GM12878 (cell line): ENCODE results near the gene FRZB. TPM values are rescaled to one million over a fixed set of nuclear protein-coding genes. Genes with fewer than 3 reads are reported as not detected.

Experiments
- ATAC-seq: fragments of 200-7000 bp; cut with Tn5 transposase; 3 replicates; pipeline ENCODE4 v1.9.1; 2020; ENCODE audit warnings: mild to moderate bottlenecking, moderate library complexity
- BruUV-seq: library from RNA; stranded (reverse); fragments of 400-500 nt; replicated peaks from 2 replicates; lab custom pipeline; 2021; lab: Mats Ljungman, UMichigan
- CTCF ChIA-PET: fragments of 300-600 bp; sonication (Branson Sonifier 250); formaldehyde crosslinking; extraction: SDS; loops from one replicate; lab custom pipeline; 2021; ENCODE audit warnings: inconsistent platforms; lab: Yijun Ruan, JAX
- POLR2A ChIA-PET: fragments of 350-600 bp; formaldehyde crosslinking; extraction: SDS; loops from one replicate; lab custom pipeline; 2021; ENCODE audit warnings: inconsistent platforms; lab: Charles Lee
- RAD21 ChIA-PET: fragments of 300-600 bp; sonication (Branson Sonifier 250); formaldehyde crosslinking; loops from one replicate; lab custom pipeline; 2023; ENCODE audit warnings: antibody characterized with exemption; ENCODE audit not compliant: unreplicated experiment; lab: Charles Lee
- SMC1A ChIA-PET: fragments of 300-600 bp; sonication (Branson Sonifier 250); formaldehyde crosslinking; loops from one replicate; lab custom pipeline; 2023; ENCODE audit not compliant: unreplicated experiment, uncharacterized antibody; lab: Charles Lee
- DNase-seq: peaks from one replicate; pipeline ENCODE4 v3.0.0-alpha.2; 2011; ENCODE audit warnings: low read depth, low spot score
- FAIRE-seq: peaks from 3 replicates; lab custom pipeline; 2011; peaks lifted over from hg19 to GRCh38; lab: Jason Lieb, UNC
- H2AFZ ChIP-seq: 2 replicates; pipeline ENCODE4 v1.6.0; 2011; ENCODE audit warnings: low read depth, low read length, control low read depth; ENCODE audit not compliant: control insufficient read depth
- H3K27ac ChIP-seq: 2 replicates; pipeline ENCODE4 v1.5.1; 2011; ENCODE audit warnings: control low read depth; ENCODE audit not compliant: control insufficient read depth, insufficient read depth
- H3K27me3 ChIP-seq, 2 experiments: replicated peaks in 1 of 2; 2 replicates each; pipeline versions ENCODE4 v1.6.0 to v1.6.1; 2011; ENCODE audit warnings: low read length in 1 of 2; ENCODE audit not compliant: control insufficient read depth in 2 of 2, insufficient read depth in 2 of 2
- H3K36me3 ChIP-seq, 2 experiments: 2 replicates each; pipeline ENCODE4 v1.5.1; 2011; ENCODE audit warnings: low read length in 1 of 2; ENCODE audit not compliant: control insufficient read depth in 2 of 2, insufficient read depth in 2 of 2
- H3K4me1 ChIP-seq: 2 replicates; pipeline ENCODE4 v1.6.1; 2011; ENCODE audit warnings: mild to moderate bottlenecking, low read length, moderate library complexity, mixed read lengths; ENCODE audit not compliant: control insufficient read depth, insufficient read depth
- H3K4me2 ChIP-seq: 2 replicates; pipeline ENCODE4 v1.6.0; 2011; ENCODE audit warnings: control low read depth; ENCODE audit not compliant: control insufficient read depth, insufficient read depth
- H3K4me3 ChIP-seq: fragments of 200-600 bp; sonication (generic); 2 replicates; pipeline ENCODE4 v1.5.1; 2016
- H3K79me2 ChIP-seq: 2 replicates; pipeline ENCODE4 v1.6.0; 2011; ENCODE audit warnings: low read length; ENCODE audit not compliant: control insufficient read depth, insufficient read depth
- H3K9ac ChIP-seq: 2 replicates; pipeline ENCODE4 v1.8.0; 2011; ENCODE audit warnings: low read length, control low read depth, mixed read lengths; ENCODE audit not compliant: control insufficient read depth, insufficient read depth
- H3K9me3 ChIP-seq: replicated peaks from 3 replicates; pipeline ENCODE4 v1.5.1; 2011; ENCODE audit warnings: mild to moderate bottlenecking, low read length; ENCODE audit not compliant: control insufficient read depth, insufficient read depth
- H4K20me1 ChIP-seq: 2 replicates; pipeline ENCODE4 v1.6.0; 2011; ENCODE audit not compliant: control insufficient read depth, insufficient read depth
- BACH1 ChIP-seq: fragments of 450-650 bp; IDR thresholded peaks from 2 replicates; pipeline ENCODE4 v1.6.1; 2017; ENCODE audit warnings: mild to moderate bottlenecking, borderline replicate concordance
- CBX3 ChIP-seq: fragments of 200-600 bp; sonication (generic); IDR thresholded peaks from 2 replicates; pipeline ENCODE4 v1.6.1; 2016; ENCODE audit warnings: low read depth, borderline replicate concordance
- CREM ChIP-seq: IDR thresholded peaks from 2 replicates; pipeline ENCODE4 v1.6.1; 2014; ENCODE audit warnings: antibody characterized with exemption, low read depth
- DPF2 ChIP-seq: fragments of 450-650 bp; IDR thresholded peaks from 2 replicates; pipeline ENCODE4 v1.6.1; 2017; ENCODE audit warnings: mild to moderate bottlenecking
- FOXK2 ChIP-seq: fragments of 450-650 bp; IDR thresholded peaks from 2 replicates; pipeline ENCODE4 v1.6.1; 2017; ENCODE audit warnings: mild to moderate bottlenecking, moderate library complexity
- IRF4 ChIP-seq: IDR thresholded peaks from 2 replicates; pipeline ENCODE4 v1.6.1; 2011; ENCODE audit warnings: low read depth, low read length
- MTA3 ChIP-seq: IDR thresholded peaks from 2 replicates; pipeline ENCODE4 v1.6.1; 2012; ENCODE audit warnings: low read length, inconsistent platforms, borderline replicate concordance
- MXI1 ChIP-seq: fragments of 150-350 bp; IDR thresholded peaks from 2 replicates; pipeline ENCODE4 v1.6.1; 2011; ENCODE audit warnings: low read depth, mild to moderate bottlenecking, inconsistent platforms, low read length, improper control_type of control experiment
- MYB ChIP-seq: fragments of 150-350 bp; IDR thresholded peaks from 2 replicates; pipeline ENCODE4 v1.6.1; 2014; ENCODE audit warnings: mild to moderate bottlenecking, low read depth, low read length, borderline replicate concordance
- NRF1 ChIP-seq: conservative IDR thresholded peaks from 2 replicates; pipeline ENCODE4 v1.6.1; 2011; ENCODE audit warnings: mild to moderate bottlenecking, low read depth, low read length, improper control_type of control experiment
- PAX8 ChIP-seq: fragments of 450-650 bp; IDR thresholded peaks from 2 replicates; pipeline ENCODE4 v1.6.1; 2017; ENCODE audit warnings: mild to moderate bottlenecking, moderate library complexity
- POLR2AphosphoS5 ChIP-seq: IDR thresholded peaks from 2 replicates; pipeline ENCODE4 v1.6.1; 2011; ENCODE audit warnings: mild to moderate bottlenecking, low read length, inconsistent platforms
- SIN3A ChIP-seq: IDR thresholded peaks from 2 replicates; pipeline ENCODE4 v1.6.1; 2012; ENCODE audit warnings: low read depth, low read length, improper control_type of control experiment
- SIX5 ChIP-seq: IDR thresholded peaks from 2 replicates; pipeline ENCODE4 v1.6.1; 2011; ENCODE audit warnings: mild to moderate bottlenecking, low read depth, low read length, moderate library complexity; ENCODE audit not compliant: severe bottlenecking
- SREBF1 ChIP-seq: IDR thresholded peaks from 2 replicates; pipeline ENCODE4 v1.6.1; 2012; ENCODE audit warnings: mild to moderate bottlenecking, low read length
- ZNF274 ChIP-seq: IDR thresholded peaks from one replicate; pipeline ENCODE4 v1.8.0; 2011; ENCODE audit not compliant: insufficient read length, insufficient read depth
- in situ Hi-C: fragments of 300-500 bp; cut with MboI; formaldehyde crosslinking; loops from 9 replicates; pipeline ENCODE4 v1.14.3; 2018; ENCODE audit warnings: mixed read lengths
- intact Hi-C: fragments of 100-400 bp; cut with micrococcal nuclease; formaldehyde crosslinking; loops from one replicate; pipeline ENCODE4 v1.14.2; 2022; ENCODE audit not compliant: unreplicated experiment
- polyA plus RNA-seq, 11 experiments: library from polyadenylated mRNA; depleted of rRNA in 4 of 11; unstranded in 6 of 11; stranded (reverse) in 5 of 11; fragments of >200 nt; fragmentation: Nextera tagmentation in 4 of 11; fragmentation: Illumina TruSeq in 1 of 11; extraction: Ambion mirVana in 4 of 11; extraction: Trizol in 1 of 11; gene quantifications; 1 replicate in 1 of 11; 2 replicates in 10 of 11; pipeline versions ENCODE4 v1.2.1 to v1.2.3, GENCODE V29; 2011 to 2016; ENCODE audit warnings: inconsistent platforms in 2 of 11, missing spikeins in 2 of 11, low read depth in 1 of 11
- total RNA-seq, 4 experiments: library from RNA; depleted of rRNA in 3 of 4; stranded (reverse); fragments of >200 nt in 3 of 4; fragmentation: Illumina TruSeq in 1 of 4; extraction: Trizol in 1 of 4; gene quantifications; 2 replicates each; pipeline versions ENCODE4 v1.2.1 to v1.2.3, GENCODE V29; 2013 to 2021
- TF ChIP-seq, protein P1 (sequence below), 3 experiments: IDR thresholded peaks in 2 of 3; conservative IDR thresholded peaks in 1 of 3; 2 replicates each; pipeline ENCODE4 v1.5.1; 2011; ENCODE audit warnings: low read depth in 3 of 3, low read length in 3 of 3, mild to moderate bottlenecking in 3 of 3, control low read depth in 2 of 3, moderate library complexity in 2 of 3, inconsistent platforms in 1 of 3, mixed read lengths in 1 of 3; ENCODE audit not compliant: control insufficient read depth in 2 of 3, insufficient read depth in 1 of 3; ENCODE audit errors: extremely low read depth in 1 of 3
- TF ChIP-seq, protein P2 (sequence below): fragments of 450-650 bp; conservative IDR thresholded peaks from 2 replicates; pipeline ENCODE4 v1.6.1; 2017; ENCODE audit warnings: mild to moderate bottlenecking, moderate library complexity
- TF ChIP-seq, protein P3 (sequence below): fragments of 450-650 bp; IDR thresholded peaks from 2 replicates; pipeline ENCODE4 v1.6.1; 2016; ENCODE audit warnings: mild to moderate bottlenecking, moderate library complexity, borderline replicate concordance

The FRZB gene
- total and polyA plus RNA-seq, 10 of the 15 experiments (the other 5 are each of a cell fraction or from before 2014, with no cell fraction given) = 0.03 TPM; not detected in 9

DNA sequence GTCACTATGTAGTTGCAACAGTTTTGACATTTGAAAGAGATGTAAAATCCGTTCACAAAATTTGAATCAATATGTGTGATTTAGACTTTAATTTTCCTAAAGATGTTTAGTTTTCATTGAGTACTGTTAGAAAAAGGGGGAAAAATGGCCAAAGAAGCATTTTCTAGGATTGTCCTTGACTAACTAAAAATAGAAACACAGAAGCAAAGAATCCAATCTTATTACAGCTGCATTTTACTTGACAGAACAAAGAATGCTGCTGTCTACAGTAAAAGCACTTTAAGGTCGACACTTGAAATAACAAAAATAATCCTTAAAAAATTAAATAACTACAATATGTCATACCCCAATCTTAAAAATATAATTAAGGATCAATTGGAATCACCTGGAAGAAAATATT, 48.9 kb downstream of the FRZB start (continued):
- TF ChIP-seq, protein P1, sequence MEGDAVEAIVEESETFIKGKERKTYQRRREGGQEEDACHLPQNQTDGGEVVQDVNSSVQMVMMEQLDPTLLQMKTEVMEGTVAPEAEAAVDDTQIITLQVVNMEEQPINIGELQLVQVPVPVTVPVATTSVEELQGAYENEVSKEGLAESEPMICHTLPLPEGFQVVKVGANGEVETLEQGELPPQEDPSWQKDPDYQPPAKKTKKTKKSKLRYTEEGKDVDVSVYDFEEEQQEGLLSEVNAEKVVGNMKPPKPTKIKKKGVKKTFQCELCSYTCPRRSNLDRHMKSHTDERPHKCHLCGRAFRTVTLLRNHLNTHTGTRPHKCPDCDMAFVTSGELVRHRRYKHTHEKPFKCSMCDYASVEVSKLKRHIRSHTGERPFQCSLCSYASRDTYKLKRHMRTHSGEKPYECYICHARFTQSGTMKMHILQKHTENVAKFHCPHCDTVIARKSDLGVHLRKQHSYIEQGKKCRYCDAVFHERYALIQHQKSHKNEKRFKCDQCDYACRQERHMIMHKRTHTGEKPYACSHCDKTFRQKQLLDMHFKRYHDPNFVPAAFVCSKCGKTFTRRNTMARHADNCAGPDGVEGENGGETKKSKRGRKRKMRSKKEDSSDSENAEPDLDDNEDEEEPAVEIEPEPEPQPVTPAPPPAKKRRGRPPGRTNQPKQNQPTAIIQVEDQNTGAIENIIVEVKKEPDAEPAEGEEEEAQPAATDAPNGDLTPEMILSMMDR (IDR thresholded peaks at IDR 0.05 in 2 of 3, conservative IDR thresholded peaks at IDR 0.05 in 1 of 3; ENCODE audit: control insufficient read depth in 2 of 3, extremely low read depth in 1 of 3, insufficient read depth in 1 of 3, low read depth in 3 of 3, low read length in 3 of 3) = no peak
- TF ChIP-seq BACH1 (no peak), MXI1 (no peak), DPF2 (no peak), SREBF1 (no peak), CBX3 (no peak), MYB (no peak)

DNA sequence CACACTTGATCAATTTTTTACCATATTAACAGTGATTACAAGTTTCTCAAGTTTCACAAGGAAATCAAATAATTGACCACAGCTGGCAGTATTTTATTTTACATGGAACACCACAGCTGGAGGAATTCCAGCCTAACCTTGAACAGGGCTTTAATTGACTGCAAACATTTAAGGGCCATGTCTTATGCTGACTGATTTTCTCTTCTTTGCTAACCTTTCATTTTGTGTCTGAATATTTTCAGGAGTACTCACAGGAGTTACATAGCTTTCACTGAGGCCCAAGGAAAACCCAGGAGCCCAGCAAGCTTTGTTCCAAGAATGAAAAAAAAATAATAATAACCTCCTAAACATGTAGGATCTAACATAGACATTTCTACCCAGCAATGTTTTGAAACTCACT, 49.6 kb downstream of the FRZB start:
- FAIRE-seq = no peak
- no TSS peak for BruUV-seq
- TF ChIP-seq CREM (no peak), SIN3A (no peak), PAX8 (no peak), SIX5 (no peak), MYB (no peak), NRF1 (no peak), IRF4 (no peak), MTA3 (no peak), FOXK2 (no peak), POLR2AphosphoS5 (no peak), ZNF274 (no peak)
- TF ChIP-seq, protein P2, sequence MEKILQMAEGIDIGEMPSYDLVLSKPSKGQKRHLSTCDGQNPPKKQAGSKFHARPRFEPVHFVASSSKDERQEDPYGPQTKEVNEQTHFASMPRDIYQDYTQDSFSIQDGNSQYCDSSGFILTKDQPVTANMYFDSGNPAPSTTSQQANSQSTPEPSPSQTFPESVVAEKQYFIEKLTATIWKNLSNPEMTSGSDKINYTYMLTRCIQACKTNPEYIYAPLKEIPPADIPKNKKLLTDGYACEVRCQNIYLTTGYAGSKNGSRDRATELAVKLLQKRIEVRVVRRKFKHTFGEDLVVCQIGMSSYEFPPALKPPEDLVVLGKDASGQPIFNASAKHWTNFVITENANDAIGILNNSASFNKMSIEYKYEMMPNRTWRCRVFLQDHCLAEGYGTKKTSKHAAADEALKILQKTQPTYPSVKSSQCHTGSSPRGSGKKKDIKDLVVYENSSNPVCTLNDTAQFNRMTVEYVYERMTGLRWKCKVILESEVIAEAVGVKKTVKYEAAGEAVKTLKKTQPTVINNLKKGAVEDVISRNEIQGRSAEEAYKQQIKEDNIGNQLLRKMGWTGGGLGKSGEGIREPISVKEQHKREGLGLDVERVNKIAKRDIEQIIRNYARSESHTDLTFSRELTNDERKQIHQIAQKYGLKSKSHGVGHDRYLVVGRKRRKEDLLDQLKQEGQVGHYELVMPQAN = no peak
- TF ChIP-seq, protein P3, sequence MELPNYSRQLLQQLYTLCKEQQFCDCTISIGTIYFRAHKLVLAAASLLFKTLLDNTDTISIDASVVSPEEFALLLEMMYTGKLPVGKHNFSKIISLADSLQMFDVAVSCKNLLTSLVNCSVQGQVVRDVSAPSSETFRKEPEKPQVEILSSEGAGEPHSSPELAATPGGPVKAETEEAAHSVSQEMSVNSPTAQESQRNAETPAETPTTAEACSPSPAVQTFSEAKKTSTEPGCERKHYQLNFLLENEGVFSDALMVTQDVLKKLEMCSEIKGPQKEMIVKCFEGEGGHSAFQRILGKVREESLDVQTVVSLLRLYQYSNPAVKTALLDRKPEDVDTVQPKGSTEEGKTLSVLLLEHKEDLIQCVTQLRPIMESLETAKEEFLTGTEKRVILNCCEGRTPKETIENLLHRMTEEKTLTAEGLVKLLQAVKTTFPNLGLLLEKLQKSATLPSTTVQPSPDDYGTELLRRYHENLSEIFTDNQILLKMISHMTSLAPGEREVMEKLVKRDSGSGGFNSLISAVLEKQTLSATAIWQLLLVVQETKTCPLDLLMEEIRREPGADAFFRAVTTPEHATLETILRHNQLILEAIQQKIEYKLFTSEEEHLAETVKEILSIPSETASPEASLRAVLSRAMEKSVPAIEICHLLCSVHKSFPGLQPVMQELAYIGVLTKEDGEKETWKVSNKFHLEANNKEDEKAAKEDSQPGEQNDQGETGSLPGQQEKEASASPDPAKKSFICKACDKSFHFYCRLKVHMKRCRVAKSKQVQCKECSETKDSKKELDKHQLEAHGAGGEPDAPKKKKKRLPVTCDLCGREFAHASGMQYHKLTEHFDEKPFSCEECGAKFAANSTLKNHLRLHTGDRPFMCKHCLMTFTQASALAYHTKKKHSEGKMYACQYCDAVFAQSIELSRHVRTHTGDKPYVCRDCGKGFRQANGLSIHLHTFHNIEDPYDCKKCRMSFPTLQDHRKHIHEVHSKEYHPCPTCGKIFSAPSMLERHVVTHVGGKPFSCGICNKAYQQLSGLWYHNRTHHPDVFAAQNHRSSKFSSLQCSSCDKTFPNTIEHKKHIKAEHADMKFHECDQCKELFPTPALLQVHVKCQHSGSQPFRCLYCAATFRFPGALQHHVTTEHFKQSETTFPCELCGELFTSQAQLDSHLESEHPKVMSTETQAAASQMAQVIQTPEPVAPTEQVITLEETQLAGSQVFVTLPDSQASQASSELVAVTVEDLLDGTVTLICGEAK = no peak

More for the DNA sequence above, 49.6 kb downstream of the FRZB start:
- DNase-seq = no peak
- ChIA-PET SMC1A (interaction anchor here (1.1 to 1.3 kb wide), 2 partner anchors 9 to 226 kb away, joined by 3 to 4 read pairs; no protein-coding TSS in a partner anchor), POLR2A (no interaction called here), CTCF (no interaction called here), RAD21 (no interaction called here)
- intact Hi-C loops = no loop called here
- no peak for ATAC-seq
- Histone ChIP-seq H3K36me3 (no peaks in the 10 kb centered on the region), H3K4me1 (no peaks in the 10 kb centered on the region), H3K4me3 (no peak overlapping the region), H3K27ac (no peak overlapping the region), H4K20me1 (no peaks in the 10 kb centered on the region), H2AFZ (no peak overlapping the region), H3K9ac (no peak overlapping the region), H3K9me3 (no peaks in the 10 kb centered on the region), H3K79me2 (no peaks in the 10 kb centered on the region), H3K27me3 (peaks cover 0 to 2% of the 10 kb centered on the region in 2 experiments; a peak in 1 of 4 replicates), H3K4me2 (no peak overlapping the region)
- in situ Hi-C loops = no loop called here
